Measurements from ENCODE around the gene ADGRV1. TPM values are rescaled to one million over a fixed set of nuclear protein-coding genes. Genes with fewer than 3 reads are reported as not detected.

Gene ADGRV1
- total and polyA plus RNA-seq, 2 donors (not counting 3 experiments of a cell fraction or from before 2014, with no cell fraction given): 0.11 to 0.55 TPM

DNA sequence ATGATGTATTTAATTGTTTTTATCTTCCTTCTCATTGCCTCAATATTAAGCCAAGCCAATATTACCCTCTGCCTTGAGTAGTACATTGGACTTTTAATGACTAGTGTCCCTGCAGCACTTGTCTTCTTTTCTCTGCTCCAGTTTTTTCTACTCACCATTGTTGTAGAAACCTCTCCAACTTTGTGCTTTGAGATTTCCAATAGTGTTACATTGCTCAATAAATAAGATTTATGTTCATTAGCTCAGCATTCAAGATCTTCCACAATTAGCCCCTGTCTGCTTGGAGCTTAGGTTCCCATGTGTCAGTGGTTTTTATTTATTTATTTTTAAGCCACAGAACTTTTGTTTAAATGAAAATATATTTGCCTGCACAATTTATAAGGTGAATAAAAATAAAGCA is 145.3 kb downstream of the ADGRV1 start:
- no peak overlapping the region for H2AFZ ChIP-seq (ENCODE audit: low read depth, low read length)
- H3K9me1 ChIP-seq (replicated peaks; ENCODE audit: control insufficient read depth, extremely low read depth, insufficient read depth, low read length): no peaks in the 10 kb centered on the region
- BruUV-seq (replicated peaks): no TSS peak
- no peak overlapping the region for H3K9ac ChIP-seq (replicated peaks; ENCODE audit: extremely low read depth, insufficient read depth, low read length)
- H3K4me1 ChIP-seq (ENCODE audit: control insufficient read depth, extremely low read depth, insufficient read depth, low read length): no peaks in the 10 kb centered on the region
- no peak overlapping the region for H3K27ac ChIP-seq (ENCODE audit: insufficient read depth, low read depth, low read length)
- dilution Hi-C loops (cut with MboI; ENCODE audit: extremely low pct_ligation_motif_present, low sequenced_read_pairs): no loop called here
- POLR2A ChIA-PET: no interaction called here
- DNase-seq (ENCODE audit: low read depth, low spot score) (no peak), FAIRE-seq (no peak)
- CTCF ChIA-PET: no interaction called here
- no peaks in the 10 kb centered on the region for H3K79me2 ChIP-seq (ENCODE audit: control insufficient read depth, insufficient read depth, low read length)
- no peaks in the 10 kb centered on the region for H4K20me1 ChIP-seq (replicated peaks; ENCODE audit: control insufficient read depth, extremely low read depth, insufficient read depth, low read length)
- no peak for TF ChIP-seq GATA2 (IDR thresholded peaks at IDR 0.05; ENCODE audit: insufficient read depth, insufficient read length, low read depth, low read length)
- TF ChIP-seq MYC (IDR thresholded peaks at IDR 0.05; ENCODE audit: low read depth, low read length): no peak
- TF ChIP-seq, protein P1, sequence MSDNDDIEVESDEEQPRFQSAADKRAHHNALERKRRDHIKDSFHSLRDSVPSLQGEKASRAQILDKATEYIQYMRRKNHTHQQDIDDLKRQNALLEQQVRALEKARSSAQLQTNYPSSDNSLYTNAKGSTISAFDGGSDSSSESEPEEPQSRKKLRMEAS (IDR thresholded peaks at IDR 0.05; ENCODE audit: insufficient read depth, insufficient read length): no peak
- no peak for TF ChIP-seq EZH2 (IDR thresholded peaks at IDR 0.05; ENCODE audit: borderline replicate concordance, low read depth, low read length, severe bottlenecking)
- TF ChIP-seq, protein P2, sequence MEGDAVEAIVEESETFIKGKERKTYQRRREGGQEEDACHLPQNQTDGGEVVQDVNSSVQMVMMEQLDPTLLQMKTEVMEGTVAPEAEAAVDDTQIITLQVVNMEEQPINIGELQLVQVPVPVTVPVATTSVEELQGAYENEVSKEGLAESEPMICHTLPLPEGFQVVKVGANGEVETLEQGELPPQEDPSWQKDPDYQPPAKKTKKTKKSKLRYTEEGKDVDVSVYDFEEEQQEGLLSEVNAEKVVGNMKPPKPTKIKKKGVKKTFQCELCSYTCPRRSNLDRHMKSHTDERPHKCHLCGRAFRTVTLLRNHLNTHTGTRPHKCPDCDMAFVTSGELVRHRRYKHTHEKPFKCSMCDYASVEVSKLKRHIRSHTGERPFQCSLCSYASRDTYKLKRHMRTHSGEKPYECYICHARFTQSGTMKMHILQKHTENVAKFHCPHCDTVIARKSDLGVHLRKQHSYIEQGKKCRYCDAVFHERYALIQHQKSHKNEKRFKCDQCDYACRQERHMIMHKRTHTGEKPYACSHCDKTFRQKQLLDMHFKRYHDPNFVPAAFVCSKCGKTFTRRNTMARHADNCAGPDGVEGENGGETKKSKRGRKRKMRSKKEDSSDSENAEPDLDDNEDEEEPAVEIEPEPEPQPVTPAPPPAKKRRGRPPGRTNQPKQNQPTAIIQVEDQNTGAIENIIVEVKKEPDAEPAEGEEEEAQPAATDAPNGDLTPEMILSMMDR (IDR thresholded peaks at IDR 0.05; ENCODE audit: extremely low read depth in 1 of 2, insufficient read depth in 1 of 2, low read depth in 1 of 2, low read length in 2 of 2): no peak
- no peak for TF ChIP-seq POLR2A (IDR thresholded peaks at IDR 0.05; ENCODE audit: low read depth, low read length)
- no peak for TF ChIP-seq FOS (IDR thresholded peaks at IDR 0.05; ENCODE audit: borderline replicate concordance, insufficient read depth, low read length)
- no peak for TF ChIP-seq JUN (IDR thresholded peaks at IDR 0.05; ENCODE audit: borderline replicate concordance, insufficient read depth, insufficient read length, low read depth)
- no peak for TF ChIP-seq POLR2AphosphoS5 (IDR thresholded peaks at IDR 0.05; ENCODE audit: insufficient read depth, low read depth, low read length)
- intact Hi-C loops (cut with micrococcal nuclease): loop anchor here (10.0 kb wide), 1 partner anchor 721 kb away; no protein-coding TSS in a partner anchor
- no peaks in the 10 kb centered on the region for H3K36me3 ChIP-seq (ENCODE audit: control insufficient read depth in 2 of 2, extremely low read depth in 1 of 2, insufficient read depth in 2 of 2, low read length in 2 of 2)
- H3K4me2 ChIP-seq (ENCODE audit: insufficient read depth, low read length): no peak overlapping the region
- no peak overlapping the region for H3K4me3 ChIP-seq (replicated peaks in 1 of 3; ENCODE audit: insufficient read depth in 1 of 3, low read depth in 1 of 3, low read length in 3 of 3)
- peaks cover 0 to 3% of the 10 kb centered on the region in 2 experiments for H3K27me3 ChIP-seq (ENCODE audit: control insufficient read depth in 2 of 2, insufficient read depth in 2 of 2, low read length in 2 of 2)
- H3K9me3 ChIP-seq (replicated peaks; ENCODE audit: control insufficient read depth, insufficient read depth, low read length): no peaks in the 10 kb centered on the region
